NT2/D1 (cell line): ENCODE measurements around the gene SLC6A13.

Experiments
- DNase-seq: peaks from one replicate; pipeline ENCODE4 v3.0.0-alpha.2; 2011; ENCODE audit warnings: low read depth, low spot score
- H3K27me3 ChIP-seq: 2 replicates; pipeline ENCODE4 v1.6.0; 2011; ENCODE audit warnings: mild to moderate bottlenecking; ENCODE audit not compliant: insufficient read length, insufficient read depth
- H3K36me3 ChIP-seq: 2 replicates; pipeline ENCODE4 v1.6.1; 2011; ENCODE audit warnings: mild to moderate bottlenecking, low read length, mixed read lengths; ENCODE audit not compliant: insufficient read depth, insufficient read length
- H3K4me1 ChIP-seq: 2 replicates; pipeline ENCODE4 v1.5.1; 2011; ENCODE audit not compliant: insufficient read depth, insufficient read length
- H3K4me3 ChIP-seq: 2 replicates; pipeline ENCODE4 v1.5.1; 2011; ENCODE audit warnings: low read depth; ENCODE audit not compliant: insufficient read length
- H3K9ac ChIP-seq: 2 replicates; pipeline ENCODE4 v1.6.0; 2011; ENCODE audit warnings: low read depth; ENCODE audit not compliant: insufficient read length
- H3K9me3 ChIP-seq: 2 replicates; pipeline ENCODE4 v1.5.1; 2011; ENCODE audit warnings: mild to moderate bottlenecking, low read length; ENCODE audit not compliant: insufficient read depth
- SUZ12 ChIP-seq: IDR thresholded peaks from 2 replicates; pipeline ENCODE4 v1.6.1; 2011; ENCODE audit not compliant: insufficient read length, insufficient read depth; ENCODE audit errors: extremely low read depth
- YY1 ChIP-seq: IDR thresholded peaks from 2 replicates; pipeline ENCODE4 v1.6.1; 2011; ENCODE audit not compliant: insufficient read length, insufficient read depth
- ZNF274 ChIP-seq: IDR thresholded peaks from 2 replicates; pipeline ENCODE4 v1.6.1; 2011; ENCODE audit warnings: mild to moderate bottlenecking, low read depth, low read length

Gene SLC6A13

DNA sequence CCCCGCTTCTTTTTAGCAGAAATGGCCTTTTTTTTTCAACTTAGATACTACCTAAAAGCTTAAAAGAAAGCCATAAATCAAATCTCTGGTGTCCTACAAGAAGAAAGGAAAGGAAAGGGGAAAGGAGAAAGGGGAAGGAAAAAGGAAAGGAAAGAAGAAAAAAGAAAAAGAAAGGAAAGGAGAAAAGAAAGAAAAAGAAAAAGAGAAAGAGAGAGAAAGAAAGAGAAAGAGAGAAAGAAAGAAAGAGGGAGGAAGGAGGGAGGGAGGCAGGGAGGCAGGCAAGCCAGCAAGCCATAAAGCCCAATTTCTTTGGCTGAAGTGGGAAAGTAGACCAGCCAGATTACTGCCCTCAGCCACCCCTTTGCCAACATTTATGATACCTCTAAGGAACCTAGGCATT, 32.5 kb upstream of the SLC6A13 start:
- Histone ChIP-seq H3K27me3 (no peaks in the 10 kb centered on the region), H3K36me3 (peaks cover 71% of the 10 kb centered on the region), H3K4me3 (no peak overlapping the region), H3K9me3 (no peaks in the 10 kb centered on the region), H3K4me1 (no peaks in the 10 kb centered on the region), H3K9ac (no peak overlapping the region)
- no peak for DNase-seq
- TF ChIP-seq ZNF274 (no peak), SUZ12 (no peak), YY1 (no peak)

DNA sequence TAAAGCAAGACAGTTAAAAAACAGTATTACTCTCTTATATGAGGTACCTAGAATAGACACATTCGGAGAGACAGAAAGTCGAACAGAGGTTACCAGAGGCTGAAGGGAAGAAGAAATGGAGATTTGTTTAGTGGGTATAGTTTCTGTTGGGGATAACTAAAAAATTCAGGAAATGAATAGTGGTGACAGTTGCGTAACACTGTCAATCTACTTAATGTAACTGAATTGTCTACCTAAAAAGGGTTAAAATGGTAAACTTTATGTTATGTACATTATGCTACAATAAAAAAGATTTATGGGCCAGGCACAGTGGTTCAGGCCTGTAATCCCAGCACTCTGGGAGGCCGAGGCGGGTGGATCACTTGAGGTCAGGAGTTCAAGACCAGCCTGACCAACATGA, 30.6 kb upstream of the SLC6A13 start:
- H3K4me3 ChIP-seq = no peak overlapping the region
- DNase-seq = no peak
- H3K36me3 ChIP-seq = peaks cover 81% of the 10 kb centered on the region
- H3K4me1 ChIP-seq = no peaks in the 10 kb centered on the region
- no peak for TF ChIP-seq ZNF274
- no peak for TF ChIP-seq YY1
- no peak for TF ChIP-seq SUZ12
- no peaks in the 10 kb centered on the region for H3K27me3 ChIP-seq
- no peak overlapping the region for H3K9ac ChIP-seq
- 0 out of 2 replicates have a peak, but pooled peaks cover under 1% of the 10 kb centered on the region for H3K9me3 ChIP-seq

DNA sequence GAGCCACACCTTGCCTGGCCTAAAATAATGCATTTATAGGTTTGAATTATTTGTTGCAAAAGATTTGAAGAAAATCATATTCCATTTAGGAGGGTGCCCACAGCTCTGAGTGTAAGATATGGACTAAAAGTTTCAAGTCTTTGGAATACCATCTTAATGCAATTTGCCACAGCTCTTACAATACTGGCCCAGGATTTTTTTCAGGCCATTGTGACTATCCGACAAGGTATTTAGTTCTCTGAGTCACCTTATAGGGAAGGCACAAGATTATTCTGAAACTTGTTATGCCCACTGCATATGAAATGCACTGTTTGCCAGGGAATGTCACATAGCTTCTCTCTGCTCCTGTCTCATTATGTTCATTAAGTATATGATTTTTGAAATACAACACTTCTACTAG, 29.6 kb upstream of the SLC6A13 start:
- no peak overlapping the region for H3K4me3 ChIP-seq
- DNase-seq = no peak
- peaks cover 5% of the 10 kb centered on the region; the same call in 1 of the 2 replicates for H3K9me3 ChIP-seq
- H3K27me3 ChIP-seq = no peaks in the 10 kb centered on the region
- H3K4me1 ChIP-seq = no peaks in the 10 kb centered on the region
- no peak overlapping the region for H3K9ac ChIP-seq
- no peak for TF ChIP-seq YY1
- TF ChIP-seq ZNF274 = no peak
- no peak for TF ChIP-seq SUZ12
- peaks cover 78% of the 10 kb centered on the region for H3K36me3 ChIP-seq

DNA sequence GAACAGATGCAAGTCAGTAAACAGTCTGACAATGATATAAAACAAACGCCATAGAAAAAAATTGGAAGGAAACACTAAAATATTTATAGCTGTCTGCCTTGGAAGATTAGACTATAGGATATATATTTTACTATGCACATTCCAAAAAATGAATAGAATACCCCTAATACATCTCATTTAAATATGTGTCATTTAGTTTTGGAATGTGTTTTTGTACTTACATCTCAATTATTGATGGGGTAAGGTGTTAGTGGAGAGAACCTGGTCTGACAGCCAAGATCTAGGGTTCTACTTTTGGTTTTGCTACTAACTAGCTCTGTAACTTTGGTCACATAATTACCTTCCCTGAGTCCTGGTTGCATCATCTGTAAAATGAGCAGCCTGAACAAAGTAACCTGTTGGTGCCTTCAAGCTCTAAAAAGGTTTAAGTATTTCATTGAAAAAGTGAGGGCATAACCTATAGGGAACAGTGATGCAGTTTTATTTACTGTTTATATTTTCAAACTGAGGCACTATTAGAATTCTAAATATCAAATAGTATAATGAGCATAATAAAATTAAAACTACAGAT, 28.6 kb upstream of the SLC6A13 start:
- no peaks in the 10 kb centered on the region for H3K4me1 ChIP-seq
- no peak for TF ChIP-seq SUZ12
- no peak for TF ChIP-seq ZNF274
- TF ChIP-seq YY1 = no peak
- no peak overlapping the region for H3K9ac ChIP-seq
- no peak for DNase-seq
- H3K9me3 ChIP-seq = peaks cover 5% of the 10 kb centered on the region; the same call in 1 of the 2 replicates
- H3K27me3 ChIP-seq = no peaks in the 10 kb centered on the region
- H3K4me3 ChIP-seq = no peak overlapping the region
- H3K36me3 ChIP-seq = peaks cover 76% of the 10 kb centered on the region

DNA sequence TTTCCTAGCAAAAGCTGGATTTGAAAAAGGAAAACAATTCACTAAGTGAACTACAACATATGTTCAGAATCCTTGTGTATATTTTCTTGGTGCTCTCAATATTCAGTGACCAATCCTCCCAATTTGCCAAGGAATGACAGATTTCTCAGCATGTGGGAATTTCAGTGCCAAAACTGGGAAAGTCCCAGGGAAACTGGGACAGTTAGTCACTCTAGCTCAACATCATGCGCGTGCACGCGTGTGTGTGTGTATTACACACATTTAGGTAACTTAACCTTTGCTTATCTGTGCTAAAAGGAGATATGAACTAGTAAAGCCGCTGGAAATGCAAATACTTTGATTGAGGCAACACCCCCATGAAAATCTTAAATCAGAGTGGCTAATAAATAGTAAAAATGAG, 26.1 kb upstream of the SLC6A13 start:
- H3K9ac ChIP-seq = no peak overlapping the region
- H3K27me3 ChIP-seq = no peaks in the 10 kb centered on the region
- DNase-seq = no peak
- peaks cover 5% of the 10 kb centered on the region; the same call in 1 of the 2 replicates for H3K9me3 ChIP-seq
- H3K4me1 ChIP-seq = no peaks in the 10 kb centered on the region
- TF ChIP-seq ZNF274 (no peak), SUZ12 (no peak), YY1 (no peak)
- no peak overlapping the region for H3K4me3 ChIP-seq
- peaks cover 70% of the 10 kb centered on the region for H3K36me3 ChIP-seq

DNA sequence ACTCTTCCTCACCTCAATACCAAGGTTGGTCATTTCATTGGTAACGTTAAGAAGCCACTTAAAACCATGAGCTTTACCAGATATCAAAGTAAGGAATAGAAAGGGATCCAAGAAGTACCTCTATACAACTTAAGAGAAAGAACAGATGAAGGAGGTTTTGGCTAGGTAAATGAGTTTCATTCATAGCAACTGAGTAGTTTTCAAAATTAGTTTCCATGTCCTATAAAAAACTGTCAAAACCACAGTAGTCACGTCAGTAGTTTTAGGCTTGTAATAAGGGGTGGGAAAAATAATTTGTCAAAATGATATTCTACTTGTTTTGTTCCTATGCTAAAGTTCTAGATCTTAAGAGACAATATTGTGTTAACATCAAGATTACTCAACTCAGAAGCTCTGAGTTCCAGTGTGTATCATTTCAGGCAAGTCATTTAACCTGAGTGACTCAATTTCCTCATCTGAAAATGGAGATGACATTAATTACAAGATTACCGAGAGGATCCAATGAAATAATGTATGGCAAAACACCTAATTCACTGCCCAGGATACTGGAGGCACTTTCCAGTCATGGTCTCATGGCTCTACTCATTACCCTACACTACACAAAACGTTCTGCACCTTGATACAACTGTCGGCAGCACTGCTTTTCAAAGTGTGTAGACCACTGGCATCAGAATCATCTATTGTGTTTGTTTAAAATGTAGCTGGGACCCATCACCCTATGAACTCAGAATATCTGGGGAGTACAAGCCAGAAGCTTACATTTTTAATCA, 24.1 kb upstream of the SLC6A13 start:
- Histone ChIP-seq H3K9me3 (peaks cover 5% of the 10 kb centered on the region; the same call in 1 of the 2 replicates), H3K27me3 (no peaks in the 10 kb centered on the region), H3K9ac (no peak overlapping the region), H3K4me3 (no peak overlapping the region), H3K36me3 (peaks cover 59% of the 10 kb centered on the region), H3K4me1 (no peaks in the 10 kb centered on the region)
- no peak for DNase-seq
- TF ChIP-seq SUZ12 = no peak
- no peak for TF ChIP-seq ZNF274
- TF ChIP-seq YY1 = no peak

DNA sequence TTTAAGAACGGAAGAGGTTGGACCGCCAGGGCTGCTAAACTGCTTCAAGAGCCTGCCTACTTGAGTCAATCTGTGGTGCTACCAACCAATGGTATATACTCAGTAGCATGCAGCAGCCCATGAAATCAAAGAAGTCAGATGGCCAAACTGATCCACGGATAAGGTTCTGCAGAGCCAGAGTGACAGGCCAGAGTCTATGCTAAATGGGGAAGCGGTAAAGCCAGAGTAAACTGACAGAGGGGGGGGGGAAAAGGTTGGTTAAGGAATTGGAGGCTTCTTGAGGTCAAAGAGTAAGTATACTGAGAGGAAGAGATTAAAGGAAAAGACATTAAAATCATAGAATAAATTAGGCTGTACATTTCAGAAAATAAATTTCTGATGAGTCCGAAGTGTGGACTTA, 15.4 kb upstream of the SLC6A13 start:
- no peaks in the 10 kb centered on the region for H3K4me1 ChIP-seq
- TF ChIP-seq SUZ12 = no peak
- no peak for TF ChIP-seq YY1
- no peak for TF ChIP-seq ZNF274
- no peak overlapping the region for H3K9ac ChIP-seq
- no peak overlapping the region for H3K4me3 ChIP-seq
- H3K36me3 ChIP-seq = peaks cover 11% of the 10 kb centered on the region
- no peaks in the 10 kb centered on the region for H3K27me3 ChIP-seq
- no peak for DNase-seq
- peaks cover 12% of the 10 kb centered on the region for H3K9me3 ChIP-seq
